HEK293 (cell line): ENCODE data around the gene MTRFR.

Experiments
- REST ChIP-seq: fragments of 450-650 bp; formaldehyde crosslinking; IDR thresholded peaks from 2 replicates; pipeline ENCODE4 v1.5.1; 2016; ENCODE audit warnings: missing biosample characterization, missing genetic modification characterization
- TCF7L2 ChIP-seq: IDR thresholded peaks from 2 replicates; pipeline ENCODE4 v1.6.1; 2011; ENCODE audit warnings: low read depth, mild to moderate bottlenecking, inconsistent platforms, low read length, moderate library complexity, borderline replicate concordance
- YY1 ChIP-seq: fragments of 450-650 bp; formaldehyde crosslinking; IDR thresholded peaks from 2 replicates; pipeline ENCODE4 v1.5.1; 2018; ENCODE audit warnings: missing biosample characterization, missing genetic modification characterization
- ZBTB26 ChIP-seq: fragments of 450-650 bp; formaldehyde crosslinking; optimal IDR thresholded peaks from 2 replicates; pipeline ENCODE3; 2016; ENCODE audit warnings: missing biosample characterization, mild to moderate bottlenecking, missing genetic modification characterization
- ZNF121 ChIP-seq: fragments of 450-650 bp; formaldehyde crosslinking; IDR thresholded peaks from 2 replicates; pipeline ENCODE4 v1.5.1; 2016; ENCODE audit warnings: missing biosample characterization, missing genetic modification characterization
- ZNF140 ChIP-seq: fragments of 450-650 bp; formaldehyde crosslinking; IDR thresholded peaks from 2 replicates; pipeline ENCODE4 v1.5.1; 2016; ENCODE audit warnings: missing biosample characterization, missing genetic modification characterization
- ZNF18 ChIP-seq: fragments of 450-650 bp; formaldehyde crosslinking; IDR thresholded peaks from 2 replicates; pipeline ENCODE4 v1.5.1; 2016; ENCODE audit warnings: missing biosample characterization, missing genetic modification characterization
- TF ChIP-seq, protein P1 (sequence below): fragments of 450-650 bp; formaldehyde crosslinking; IDR thresholded peaks from 2 replicates; pipeline ENCODE4 v1.5.1; 2016; ENCODE audit warnings: missing biosample characterization, missing genetic modification characterization
- TF ChIP-seq, protein P2 (sequence below): fragments of 450-650 bp; formaldehyde crosslinking; IDR thresholded peaks from 2 replicates; pipeline ENCODE4 v1.5.1; 2016; ENCODE audit warnings: missing biosample characterization, missing genetic modification characterization
- TF ChIP-seq, protein P3 (sequence below): IDR thresholded peaks from 2 replicates; pipeline ENCODE4 v1.6.1; 2011; ENCODE audit warnings: mild to moderate bottlenecking, low read depth, low read length, borderline replicate concordance
- TF ChIP-seq, protein P4 (sequence below): fragments of 450-650 bp; formaldehyde crosslinking; IDR thresholded peaks from 2 replicates; pipeline ENCODE4 v1.5.1; 2016; ENCODE audit warnings: missing biosample characterization, missing genetic modification characterization, borderline replicate concordance

DNA sequence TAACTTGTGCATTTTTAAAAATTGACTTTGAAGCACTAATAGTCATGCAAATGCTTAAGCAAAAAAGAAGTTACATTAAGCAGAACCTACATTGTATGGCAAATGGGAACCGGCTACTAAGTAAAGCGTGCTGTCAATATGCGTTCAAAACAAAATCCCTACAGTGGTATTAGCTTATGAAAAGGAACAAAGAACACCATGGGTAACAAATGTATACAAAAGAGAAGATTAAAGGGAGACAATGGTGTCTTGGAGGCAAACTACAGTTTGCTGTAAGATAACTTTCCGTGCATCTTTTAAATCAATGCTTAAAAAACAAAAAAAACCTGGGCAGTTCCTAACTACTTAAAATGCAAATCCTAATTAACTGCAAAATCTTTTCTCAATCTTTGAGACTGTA, 28.0 kb downstream of the MTRFR start:
- TF ChIP-seq, protein P1, sequence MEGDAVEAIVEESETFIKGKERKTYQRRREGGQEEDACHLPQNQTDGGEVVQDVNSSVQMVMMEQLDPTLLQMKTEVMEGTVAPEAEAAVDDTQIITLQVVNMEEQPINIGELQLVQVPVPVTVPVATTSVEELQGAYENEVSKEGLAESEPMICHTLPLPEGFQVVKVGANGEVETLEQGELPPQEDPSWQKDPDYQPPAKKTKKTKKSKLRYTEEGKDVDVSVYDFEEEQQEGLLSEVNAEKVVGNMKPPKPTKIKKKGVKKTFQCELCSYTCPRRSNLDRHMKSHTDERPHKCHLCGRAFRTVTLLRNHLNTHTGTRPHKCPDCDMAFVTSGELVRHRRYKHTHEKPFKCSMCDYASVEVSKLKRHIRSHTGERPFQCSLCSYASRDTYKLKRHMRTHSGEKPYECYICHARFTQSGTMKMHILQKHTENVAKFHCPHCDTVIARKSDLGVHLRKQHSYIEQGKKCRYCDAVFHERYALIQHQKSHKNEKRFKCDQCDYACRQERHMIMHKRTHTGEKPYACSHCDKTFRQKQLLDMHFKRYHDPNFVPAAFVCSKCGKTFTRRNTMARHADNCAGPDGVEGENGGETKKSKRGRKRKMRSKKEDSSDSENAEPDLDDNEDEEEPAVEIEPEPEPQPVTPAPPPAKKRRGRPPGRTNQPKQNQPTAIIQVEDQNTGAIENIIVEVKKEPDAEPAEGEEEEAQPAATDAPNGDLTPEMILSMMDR: no peak
- TF ChIP-seq ZBTB26 (tag by site-specific recombination) (no peak), ZNF140 (tag by site-specific recombination) (no peak), TCF7L2 (no peak), REST (no peak), ZNF18 (tag by site-specific recombination) (no peak), YY1 (tag by site-specific recombination) (no peak), ZNF121 (no peak)
- TF ChIP-seq, protein P2, sequence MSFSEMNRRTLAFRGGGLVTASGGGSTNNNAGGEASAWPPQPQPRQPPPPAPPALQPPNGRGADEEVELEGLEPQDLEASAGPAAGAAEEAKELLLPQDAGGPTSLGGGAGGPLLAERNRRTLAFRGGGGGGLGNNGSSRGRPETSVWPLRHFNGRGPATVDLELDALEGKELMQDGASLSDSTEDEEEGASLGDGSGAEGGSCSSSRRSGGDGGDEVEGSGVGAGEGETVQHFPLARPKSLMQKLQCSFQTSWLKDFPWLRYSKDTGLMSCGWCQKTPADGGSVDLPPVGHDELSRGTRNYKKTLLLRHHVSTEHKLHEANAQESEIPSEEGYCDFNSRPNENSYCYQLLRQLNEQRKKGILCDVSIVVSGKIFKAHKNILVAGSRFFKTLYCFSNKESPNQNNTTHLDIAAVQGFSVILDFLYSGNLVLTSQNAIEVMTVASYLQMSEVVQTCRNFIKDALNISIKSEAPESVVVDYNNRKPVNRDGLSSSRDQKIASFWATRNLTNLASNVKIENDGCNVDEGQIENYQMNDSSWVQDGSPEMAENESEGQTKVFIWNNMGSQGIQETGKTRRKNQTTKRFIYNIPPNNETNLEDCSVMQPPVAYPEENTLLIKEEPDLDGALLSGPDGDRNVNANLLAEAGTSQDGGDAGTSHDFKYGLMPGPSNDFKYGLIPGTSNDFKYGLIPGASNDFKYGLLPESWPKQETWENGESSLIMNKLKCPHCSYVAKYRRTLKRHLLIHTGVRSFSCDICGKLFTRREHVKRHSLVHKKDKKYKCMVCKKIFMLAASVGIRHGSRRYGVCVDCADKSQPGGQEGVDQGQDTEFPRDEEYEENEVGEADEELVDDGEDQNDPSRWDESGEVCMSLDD: no peak
- TF ChIP-seq, protein P3, sequence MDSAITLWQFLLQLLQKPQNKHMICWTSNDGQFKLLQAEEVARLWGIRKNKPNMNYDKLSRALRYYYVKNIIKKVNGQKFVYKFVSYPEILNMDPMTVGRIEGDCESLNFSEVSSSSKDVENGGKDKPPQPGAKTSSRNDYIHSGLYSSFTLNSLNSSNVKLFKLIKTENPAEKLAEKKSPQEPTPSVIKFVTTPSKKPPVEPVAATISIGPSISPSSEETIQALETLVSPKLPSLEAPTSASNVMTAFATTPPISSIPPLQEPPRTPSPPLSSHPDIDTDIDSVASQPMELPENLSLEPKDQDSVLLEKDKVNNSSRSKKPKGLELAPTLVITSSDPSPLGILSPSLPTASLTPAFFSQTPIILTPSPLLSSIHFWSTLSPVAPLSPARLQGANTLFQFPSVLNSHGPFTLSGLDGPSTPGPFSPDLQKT: no peak
- TF ChIP-seq, protein P4, sequence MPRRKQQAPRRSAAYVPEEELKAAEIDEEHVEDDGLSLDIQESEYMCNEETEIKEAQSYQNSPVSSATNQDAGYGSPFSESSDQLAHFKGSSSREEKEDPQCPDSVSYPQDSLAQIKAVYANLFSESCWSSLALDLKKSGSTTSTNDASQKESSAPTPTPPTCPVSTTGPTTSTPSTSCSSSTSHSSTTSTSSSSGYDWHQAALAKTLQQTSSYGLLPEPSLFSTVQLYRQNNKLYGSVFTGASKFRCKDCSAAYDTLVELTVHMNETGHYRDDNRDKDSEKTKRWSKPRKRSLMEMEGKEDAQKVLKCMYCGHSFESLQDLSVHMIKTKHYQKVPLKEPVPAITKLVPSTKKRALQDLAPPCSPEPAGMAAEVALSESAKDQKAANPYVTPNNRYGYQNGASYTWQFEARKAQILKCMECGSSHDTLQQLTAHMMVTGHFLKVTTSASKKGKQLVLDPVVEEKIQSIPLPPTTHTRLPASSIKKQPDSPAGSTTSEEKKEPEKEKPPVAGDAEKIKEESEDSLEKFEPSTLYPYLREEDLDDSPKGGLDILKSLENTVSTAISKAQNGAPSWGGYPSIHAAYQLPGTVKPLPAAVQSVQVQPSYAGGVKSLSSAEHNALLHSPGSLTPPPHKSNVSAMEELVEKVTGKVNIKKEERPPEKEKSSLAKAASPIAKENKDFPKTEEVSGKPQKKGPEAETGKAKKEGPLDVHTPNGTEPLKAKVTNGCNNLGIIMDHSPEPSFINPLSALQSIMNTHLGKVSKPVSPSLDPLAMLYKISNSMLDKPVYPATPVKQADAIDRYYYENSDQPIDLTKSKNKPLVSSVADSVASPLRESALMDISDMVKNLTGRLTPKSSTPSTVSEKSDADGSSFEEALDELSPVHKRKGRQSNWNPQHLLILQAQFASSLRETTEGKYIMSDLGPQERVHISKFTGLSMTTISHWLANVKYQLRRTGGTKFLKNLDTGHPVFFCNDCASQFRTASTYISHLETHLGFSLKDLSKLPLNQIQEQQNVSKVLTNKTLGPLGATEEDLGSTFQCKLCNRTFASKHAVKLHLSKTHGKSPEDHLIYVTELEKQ (tag by site-specific recombination): no peak
